CD8-positive, alpha-beta memory T cell (primary cell): Measurements from ENCODE around the gene LENG8. TPM values are rescaled to one million over a fixed set of nuclear protein-coding genes. Genes with fewer than 3 reads are reported as not detected.
A peak's percentile ranks its signal among the peaks of the same experiment; 100 is the strongest.

Experiments
- CTCF ChIA-PET: fragments of 350-600 bp; sonication (Branson Sonifier 250); formaldehyde crosslinking; loops from one replicate; lab custom pipeline; 2021; ENCODE audit warnings: antibody characterized with exemption; lab: Charles Lee
- POLR2A ChIA-PET: fragments of 350-600 bp; sonication (Branson Sonifier 250); formaldehyde crosslinking; loops from one replicate; lab custom pipeline; 2021; ENCODE audit warnings: antibody characterized with exemption; lab: Charles Lee
- DNase-seq, 5 donors: peaks; one replicate each; pipeline versions ENCODE4 v3.0.0 to v3.0.0-alpha.2; 2020 to 2022; ENCODE audit warnings: mixed read lengths in 1 of 5
- H3K27ac ChIP-seq: one replicate; pipeline ENCODE4 v1.7.0; 2013; ENCODE audit warnings: low read depth, mild to moderate bottlenecking, low read length, moderate library complexity
- H3K27me3 ChIP-seq: 2 replicates; pipeline ENCODE4 v1.7.0; 2013; ENCODE audit warnings: low read length, mild to moderate bottlenecking; ENCODE audit not compliant: insufficient read depth, poor library complexity, severe bottlenecking
- H3K36me3 ChIP-seq: 2 replicates; pipeline ENCODE4 v1.7.0; 2013; ENCODE audit warnings: mild to moderate bottlenecking, low read length, moderate library complexity; ENCODE audit not compliant: insufficient read depth
- H3K4me1 ChIP-seq: 2 replicates; pipeline ENCODE4 v1.7.0; 2013; ENCODE audit warnings: mild to moderate bottlenecking, low read length, moderate library complexity; ENCODE audit not compliant: insufficient read depth
- H3K4me3 ChIP-seq: 2 replicates; pipeline ENCODE4 v1.7.0; 2013; ENCODE audit warnings: mild to moderate bottlenecking, low read length
- H3K9me3 ChIP-seq: 2 replicates; pipeline ENCODE4 v1.7.0; 2013; ENCODE audit warnings: mild to moderate bottlenecking, low read length
- H3K27ac Mint-ChIP-seq, 8 donors: one replicate each; pipeline ENCODE4 v1.8.0; 2020 to 2021; ENCODE audit warnings: mixed read lengths in 8 of 8, mild to moderate bottlenecking in 6 of 8, inconsistent platforms in 3 of 8, moderate library complexity in 3 of 8
- H3K27me3 Mint-ChIP-seq, 2 donors: one replicate each; pipeline ENCODE4 v1.8.0; 2020 to 2021; ENCODE audit warnings: mixed read lengths in 2 of 2, mild to moderate bottlenecking in 1 of 2, moderate library complexity in 1 of 2
- H3K36me3 Mint-ChIP-seq, 3 donors: one replicate each; pipeline ENCODE4 v1.8.0; 2020 to 2021; ENCODE audit warnings: mixed read lengths in 3 of 3, inconsistent platforms in 1 of 3, mild to moderate bottlenecking in 1 of 3
- H3K4me1 Mint-ChIP-seq, 3 donors: one replicate each; pipeline ENCODE4 v1.8.0; 2020 to 2021; ENCODE audit warnings: mixed read lengths in 3 of 3, inconsistent platforms in 1 of 3, mild to moderate bottlenecking in 1 of 3
- H3K4me3 Mint-ChIP-seq, 7 donors: one replicate each; pipeline ENCODE4 v1.8.0; 2020 to 2021; ENCODE audit warnings: mixed read lengths in 7 of 7, mild to moderate bottlenecking in 6 of 7, moderate library complexity in 4 of 7, inconsistent platforms in 2 of 7
- H3K9me3 Mint-ChIP-seq, 5 donors: one replicate each; pipeline ENCODE4 v1.8.0; 2020 to 2022; ENCODE audit warnings: mixed read lengths in 5 of 5, mild to moderate bottlenecking in 3 of 5, moderate library complexity in 2 of 5, inconsistent platforms in 1 of 5
- polyA plus RNA-seq: library from polyadenylated mRNA; unstranded; fragments of 300-500 nt; fragmentation: Illumina TruSeq; gene quantifications from one replicate; pipeline ENCODE4 v1.2.3, GENCODE V29; 2021
- total RNA-seq, 2 experiments: library from RNA; stranded (reverse); gene quantifications; one replicate each; pipeline ENCODE4 v1.2.3, GENCODE V29; 2021

LENG8 gene
- total and polyA plus RNA-seq, 3 experiments from 2014 or later, result 8.0 to 144 (median 132) TPM

GRCh38 chr19:54449701-54450069, 686 bp downstream of the LENG8 start:
- peak overlapping the region; percentile 94 for H3K4me3 ChIP-seq
- Mint-ChIP-seq H3K4me3 (peak overlapping the region; percentile 93 to 99 (median 97)), H3K27me3 (peaks cover 0 to 11% of the 10 kb centered on the region in 2 donors), H3K27ac (peak overlapping the region; percentile 96 to 100 (median 99)), H3K36me3 (peaks cover 4 to 75% (median 5%) of the 10 kb centered on the region in 3 donors), H3K9me3 (peaks cover 0 to 3% (median 0%) of the 10 kb centered on the region in 5 donors), H3K4me1 (peaks cover 43 to 68% (median 54%) of the 10 kb centered on the region in 3 donors)
- no peaks in the 10 kb centered on the region for H3K9me3 ChIP-seq
- no peak for DNase-seq
- peaks cover 40% of the 10 kb centered on the region for H3K36me3 ChIP-seq
- no peaks in the 10 kb centered on the region for H3K27me3 ChIP-seq
- ChIA-PET CTCF (interaction anchor here (2.2 kb wide), 1 partner anchor 13 kb away, joined by 9 read pairs; the partner anchor contains the start of gene LENG9), POLR2A (no interaction called here)
- H3K4me1 ChIP-seq, result peaks cover 37% of the 10 kb centered on the region
- peak overlapping the region; percentile 97 for H3K27ac ChIP-seq

DNA sequence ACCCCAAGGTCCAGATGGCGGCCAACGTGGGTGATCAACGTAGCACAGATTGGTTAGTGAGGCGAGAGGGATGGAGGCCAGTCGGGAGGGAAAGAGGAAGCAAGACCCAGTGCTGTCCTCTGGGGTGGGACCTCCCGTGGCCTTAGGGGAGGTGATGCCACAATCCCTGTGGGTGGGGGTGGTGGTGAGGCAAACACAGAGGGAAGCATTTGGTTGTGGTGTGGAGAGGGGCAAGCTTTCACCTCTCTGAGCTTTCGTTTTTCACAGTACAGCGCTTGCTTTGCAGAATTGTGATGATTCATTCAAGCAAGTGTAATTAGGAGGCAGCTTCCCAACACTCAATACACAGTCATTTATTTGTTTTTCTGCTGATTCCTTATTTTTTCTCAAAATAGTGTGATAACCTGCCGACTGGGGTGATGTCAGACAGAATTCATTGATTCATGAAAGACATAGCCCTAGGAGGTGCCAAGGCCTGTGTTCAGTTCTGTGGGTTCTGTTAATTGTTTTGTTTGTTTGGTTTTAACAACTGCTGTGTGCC, 2.4 kb downstream of the LENG8 start:
- Histone ChIP-seq H3K4me3 (no peak overlapping the region), H3K4me1 (peaks cover 37% of the 10 kb centered on the region), H3K27me3 (no peaks in the 10 kb centered on the region), H3K36me3 (peaks cover 56% of the 10 kb centered on the region), H3K27ac (peak overlapping the region; percentile 97), H3K9me3 (no peaks in the 10 kb centered on the region)
- Mint-ChIP-seq H3K4me3 (peak overlapping the region; percentile 93 to 99 (median 97)), H3K4me1 (peaks cover 44 to 63% (median 54%) of the 10 kb centered on the region in 3 donors), H3K27ac (peak overlapping the region; percentile 83 to 100 (median 98)), H3K9me3 (peaks cover 0 to 3% (median 0%) of the 10 kb centered on the region in 5 donors), H3K27me3 (peaks cover 0 to 11% of the 10 kb centered on the region in 2 donors), H3K36me3 (peaks cover 4 to 79% (median 5%) of the 10 kb centered on the region in 3 donors)
- no peak for DNase-seq
- ChIA-PET POLR2A (interaction anchor here (0.8 to 1.0 kb wide), 2 partner anchors 9 to 12 kb away, joined by 3 to 5 read pairs; partner anchors contain the start of gene LENG9), CTCF (interaction anchor here (1.2 kb wide), 1 partner anchor 12 kb away, joined by 4 read pairs; the partner anchor contains the start of gene LENG9)

- peaks cover 36% of the 10 kb centered on the region for H3K4me1 ChIP-seq
- H3K27ac Mint-ChIP-seq, result peak overlapping the region in 5 of 8 donors; percentile 47 to 100 (median 93)
- POLR2A ChIA-PET, result no interaction called here
These were observed 3.0 kb downstream of the LENG8 start for GRCh38 chr19:54451997-54452396.

GRCh38 chr19:54452626-54453025, 3.6 kb downstream of the LENG8 start:
- H3K36me3 ChIP-seq, result peaks cover 68% of the 10 kb centered on the region
- Mint-ChIP-seq H3K4me3 (peak overlapping the region in 3 of 7 donors; percentile 3 to 89 (median 24)), H3K9me3 (peaks cover 0 to 3% (median 0%) of the 10 kb centered on the region in 5 donors), H3K27ac (peak overlapping the region in 4 of 8 donors; percentile 33 to 98 (median 58)), H3K4me1 (peaks cover 40 to 53% (median 45%) of the 10 kb centered on the region in 3 donors), H3K27me3 (peaks cover 0 to 11% of the 10 kb centered on the region in 2 donors), H3K36me3 (peaks cover 4 to 90% (median 5%) of the 10 kb centered on the region in 3 donors)
- ChIA-PET POLR2A (interaction anchor here (1.1 kb wide), 1 partner anchor 9 kb away, joined by 4 read pairs; no protein-coding TSS in a partner anchor), CTCF (interaction anchor here (1.3 to 1.6 kb wide), 2 partner anchors 10 to 25 kb away, joined by 3 to 9 read pairs; partner anchors contain the start of gene LENG9)
- H3K4me1 ChIP-seq, result peaks cover 30% of the 10 kb centered on the region
- H3K9me3 ChIP-seq, result no peaks in the 10 kb centered on the region
- H3K27me3 ChIP-seq, result no peaks in the 10 kb centered on the region
- H3K4me3 ChIP-seq, result no peak overlapping the region
- no peak for DNase-seq
- H3K27ac ChIP-seq, result no peak overlapping the region

More at GRCh38 chr19:54451997-54452396, 3.0 kb downstream of the LENG8 start:
- peaks cover 0 to 11% of the 10 kb centered on the region in 2 donors for H3K27me3 Mint-ChIP-seq
- peaks cover 0 to 3% (median 0%) of the 10 kb centered on the region in 5 donors for H3K9me3 Mint-ChIP-seq
- Histone ChIP-seq H3K27ac (peak overlapping the region; percentile 13), H3K4me3 (no peak overlapping the region), H3K9me3 (no peaks in the 10 kb centered on the region), H3K27me3 (no peaks in the 10 kb centered on the region), H3K36me3 (peaks cover 61% of the 10 kb centered on the region)
- DNase-seq, result no peak
- CTCF ChIA-PET, result no interaction called here
- peaks cover 4 to 84% (median 5%) of the 10 kb centered on the region in 3 donors for H3K36me3 Mint-ChIP-seq
- H3K4me1 Mint-ChIP-seq, result peaks cover 42 to 59% (median 50%) of the 10 kb centered on the region in 3 donors
- peak overlapping the region in 3 of 7 donors; percentile 24 to 95 (median 32) for H3K4me3 Mint-ChIP-seq

DNA sequence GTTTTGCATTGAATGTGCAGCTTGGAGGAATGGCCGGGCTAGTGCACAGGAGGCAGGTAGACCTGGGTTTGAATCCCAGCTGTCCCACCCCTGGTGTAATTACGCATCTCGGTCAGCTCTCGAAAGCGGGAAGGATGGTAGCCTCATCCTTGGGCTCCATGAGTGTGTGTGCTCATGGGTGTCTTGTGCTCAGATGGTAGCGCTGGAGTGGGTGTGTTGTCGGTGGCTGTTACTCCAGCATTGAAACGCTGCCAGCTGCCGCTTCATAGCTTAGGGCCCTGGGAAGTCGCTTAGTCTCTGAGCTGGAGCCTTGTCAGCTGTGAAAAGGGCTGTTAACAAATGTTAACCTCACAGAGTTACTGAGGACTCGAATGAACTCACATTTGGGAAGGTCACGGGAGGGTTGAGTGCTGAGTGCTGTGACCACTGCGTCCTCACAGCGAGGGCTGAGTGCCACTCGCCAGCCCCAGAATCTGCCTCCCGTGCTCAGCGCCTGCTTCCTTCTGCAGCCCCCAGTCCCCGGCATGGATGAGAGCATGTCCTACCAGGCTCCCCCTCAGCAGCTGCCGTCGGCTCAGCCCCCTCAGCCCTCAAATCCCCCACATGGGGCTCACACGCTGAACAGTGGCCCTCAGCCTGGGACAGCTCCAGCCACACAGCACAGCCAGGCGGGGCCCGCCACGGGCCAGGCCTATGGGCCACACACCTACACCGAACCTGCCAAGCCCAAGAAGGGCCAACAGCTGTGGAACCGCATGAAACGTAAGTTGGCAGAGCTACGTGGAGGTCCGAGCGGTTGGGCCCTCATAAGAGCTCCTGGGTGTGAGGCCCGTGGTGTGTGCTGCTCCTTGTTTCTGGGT, 5.2 kb downstream of the LENG8 start:
- Histone ChIP-seq H3K27me3 (no peaks in the 10 kb centered on the region), H3K27ac (no peak overlapping the region), H3K4me3 (no peak overlapping the region), H3K36me3 (peaks cover 83% of the 10 kb centered on the region), H3K4me1 (peaks cover 24% of the 10 kb centered on the region), H3K9me3 (no peaks in the 10 kb centered on the region)
- Mint-ChIP-seq H3K36me3 (peaks cover 8 to 93% (median 13%) of the 10 kb centered on the region in 3 donors), H3K4me1 (peaks cover 38 to 52% (median 42%) of the 10 kb centered on the region in 3 donors), H3K27ac (peak overlapping the region in 1 of 8 donors; percentile 98), H3K9me3 (no peaks in the 10 kb centered on the region), H3K4me3 (peak overlapping the region in 1 of 7 donors; percentile 89), H3K27me3 (peaks cover 0 to 3% of the 10 kb centered on the region in 2 donors)
- ChIA-PET POLR2A (no interaction called here), CTCF (interaction anchor here (1.3 to 1.6 kb wide), 2 partner anchors 8 to 24 kb away, joined by 3 to 9 read pairs; partner anchors contain the start of gene LENG9)
- no peak for DNase-seq

GRCh38 chr19:54454781-54455675, 6.0 kb downstream of the LENG8 start:
- H3K27ac Mint-ChIP-seq, result peak overlapping the region in 1 of 8 donors; percentile 42
- H3K27ac ChIP-seq, result no peak overlapping the region
- H3K36me3 Mint-ChIP-seq, result peaks cover 8 to 96% (median 13%) of the 10 kb centered on the region in 3 donors
- peaks cover 92% of the 10 kb centered on the region for H3K36me3 ChIP-seq
- peaks cover 37 to 53% (median 45%) of the 10 kb centered on the region in 3 donors for H3K4me1 Mint-ChIP-seq
- no peak overlapping the region for H3K4me3 ChIP-seq
- ChIA-PET CTCF (no interaction called here), POLR2A (interaction anchor here (0.6 kb wide), 2 partner anchors 8 to 90 kb away, joined by 3 to 4 read pairs; partner anchors contain the start of gene LENG9)
- no peak for DNase-seq
- peaks cover 0 to 4% of the 10 kb centered on the region in 2 donors for H3K27me3 Mint-ChIP-seq
- peak overlapping the region in 1 of 7 donors; percentile 42 for H3K4me3 Mint-ChIP-seq
- H3K4me1 ChIP-seq, result peaks cover 21% of the 10 kb centered on the region
- H3K27me3 ChIP-seq, result no peaks in the 10 kb centered on the region
- H3K9me3 ChIP-seq, result no peaks in the 10 kb centered on the region
- H3K9me3 Mint-ChIP-seq, result no peaks in the 10 kb centered on the region
